Peyer's patch (tissue), 4 donors: ENCODE measurements around the gene DCST1.

ENCODE experiments used
- POLR2A ChIP-seq, 2 donors: fragments of 450-650 bp; IDR thresholded peaks; one replicate each; pipeline ENCODE4 v1.5.1; 2017; ENCODE audit warnings: antibody characterized with exemption in 2 of 2, mild to moderate bottlenecking in 2 of 2, moderate library complexity in 2 of 2
- TF ChIP-seq, protein P1 (sequence below), 6 experiments: fragments of 450-650 bp in 4 of 6; fragments of 200-600 bp in 2 of 6; sonication (generic) in 1 of 6; IDR thresholded peaks; one replicate each; pipeline ENCODE4 v1.5.1; 2017 to 2019; ENCODE audit warnings: antibody characterized with exemption in 6 of 6, mild to moderate bottlenecking in 3 of 6, moderate library complexity in 1 of 6

DNA sequence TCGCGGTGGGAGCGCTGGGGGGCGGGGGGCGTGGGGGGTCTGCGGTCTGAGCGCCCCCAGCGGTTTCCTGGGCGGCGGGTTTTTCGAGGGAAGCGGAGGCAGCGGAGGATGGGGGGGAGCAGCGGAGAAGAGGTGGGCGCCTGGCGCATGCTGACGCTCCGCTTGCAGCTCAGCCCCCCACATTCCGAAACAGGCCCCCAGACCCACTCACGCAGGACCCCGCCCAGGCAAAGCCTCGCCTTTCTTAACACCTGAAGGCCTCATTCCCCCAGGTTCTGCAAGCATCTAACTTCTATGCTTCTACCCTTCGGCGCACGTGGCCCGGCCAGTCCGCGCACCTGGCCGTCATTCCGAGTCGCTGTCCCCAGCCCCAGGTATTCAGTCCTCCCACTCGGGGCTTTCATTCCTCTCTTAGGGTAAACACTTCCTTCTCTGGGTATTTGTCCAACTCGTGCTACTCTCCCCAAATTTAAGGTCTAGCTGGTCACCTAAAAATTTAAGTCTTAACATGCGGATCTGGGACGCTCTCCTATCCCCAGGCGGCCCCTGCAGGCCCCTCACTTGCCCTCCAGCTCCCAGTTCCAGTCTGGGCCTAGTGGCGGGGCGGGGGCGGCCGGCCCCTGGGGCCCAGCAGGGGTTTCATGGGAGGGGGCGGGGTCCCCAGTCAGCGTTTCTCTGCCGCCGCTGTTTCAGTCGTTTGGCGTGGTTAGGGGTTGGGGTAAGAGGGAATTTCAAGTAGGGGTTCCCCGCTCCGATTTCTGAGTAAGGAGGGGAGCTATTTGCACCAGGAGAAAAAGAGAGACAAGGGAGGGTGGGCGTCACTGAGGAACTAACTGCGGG lies 33.8 kb upstream of the DCST1 start:
- TF ChIP-seq, protein P1, sequence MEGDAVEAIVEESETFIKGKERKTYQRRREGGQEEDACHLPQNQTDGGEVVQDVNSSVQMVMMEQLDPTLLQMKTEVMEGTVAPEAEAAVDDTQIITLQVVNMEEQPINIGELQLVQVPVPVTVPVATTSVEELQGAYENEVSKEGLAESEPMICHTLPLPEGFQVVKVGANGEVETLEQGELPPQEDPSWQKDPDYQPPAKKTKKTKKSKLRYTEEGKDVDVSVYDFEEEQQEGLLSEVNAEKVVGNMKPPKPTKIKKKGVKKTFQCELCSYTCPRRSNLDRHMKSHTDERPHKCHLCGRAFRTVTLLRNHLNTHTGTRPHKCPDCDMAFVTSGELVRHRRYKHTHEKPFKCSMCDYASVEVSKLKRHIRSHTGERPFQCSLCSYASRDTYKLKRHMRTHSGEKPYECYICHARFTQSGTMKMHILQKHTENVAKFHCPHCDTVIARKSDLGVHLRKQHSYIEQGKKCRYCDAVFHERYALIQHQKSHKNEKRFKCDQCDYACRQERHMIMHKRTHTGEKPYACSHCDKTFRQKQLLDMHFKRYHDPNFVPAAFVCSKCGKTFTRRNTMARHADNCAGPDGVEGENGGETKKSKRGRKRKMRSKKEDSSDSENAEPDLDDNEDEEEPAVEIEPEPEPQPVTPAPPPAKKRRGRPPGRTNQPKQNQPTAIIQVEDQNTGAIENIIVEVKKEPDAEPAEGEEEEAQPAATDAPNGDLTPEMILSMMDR (IDR thresholded peaks at IDR 0.05) = no peak
- no peak for TF ChIP-seq POLR2A (IDR thresholded peaks at IDR 0.05)
